Neural cell (in vitro differentiated cells): ENCODE results near the gene CYP4X1.

Source experiments
- MXI1 ChIP-seq: fragments of 450-650 bp; conservative IDR thresholded peaks from 2 replicates; pipeline ENCODE4 v1.6.1; 2014; ENCODE audit warnings: antibody characterized with exemption, mild to moderate bottlenecking; ENCODE audit not compliant: poor library complexity, severe bottlenecking
- POLR2AphosphoS5 ChIP-seq: IDR thresholded peaks from 2 replicates; pipeline ENCODE4 v1.6.1; 2012
- TF ChIP-seq, protein P1 (sequence below): fragments of 450-650 bp; IDR thresholded peaks from 2 replicates; pipeline ENCODE4 v1.5.1; 2014; ENCODE audit warnings: antibody characterized with exemption, mild to moderate bottlenecking, moderate library complexity; ENCODE audit not compliant: poor library complexity, severe bottlenecking
- TF ChIP-seq, protein P2 (sequence below): IDR thresholded peaks from 2 replicates; pipeline ENCODE4 v1.6.1; 2012; ENCODE audit warnings: borderline replicate concordance

DNA sequence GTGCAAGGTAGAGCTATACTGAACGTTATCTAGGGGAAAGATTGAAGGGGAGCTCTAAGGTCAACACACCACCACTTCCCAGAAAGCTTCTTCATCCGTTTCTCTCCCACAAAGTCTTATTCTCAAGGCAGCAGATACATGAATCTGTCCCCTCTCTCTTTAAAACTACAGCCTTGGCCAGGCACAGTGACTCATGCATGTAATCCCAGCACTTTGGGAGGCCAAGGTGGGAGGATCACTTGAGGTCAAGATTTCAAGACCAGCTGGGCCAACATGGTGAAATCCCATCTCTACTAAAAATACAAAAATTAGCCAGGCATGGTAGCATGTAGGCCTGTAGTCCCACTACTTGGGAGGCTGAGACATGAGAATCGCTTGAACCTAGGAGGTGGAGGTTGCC is 8.1 kb downstream of the CYP4X1 start:
- TF ChIP-seq, protein P1, sequence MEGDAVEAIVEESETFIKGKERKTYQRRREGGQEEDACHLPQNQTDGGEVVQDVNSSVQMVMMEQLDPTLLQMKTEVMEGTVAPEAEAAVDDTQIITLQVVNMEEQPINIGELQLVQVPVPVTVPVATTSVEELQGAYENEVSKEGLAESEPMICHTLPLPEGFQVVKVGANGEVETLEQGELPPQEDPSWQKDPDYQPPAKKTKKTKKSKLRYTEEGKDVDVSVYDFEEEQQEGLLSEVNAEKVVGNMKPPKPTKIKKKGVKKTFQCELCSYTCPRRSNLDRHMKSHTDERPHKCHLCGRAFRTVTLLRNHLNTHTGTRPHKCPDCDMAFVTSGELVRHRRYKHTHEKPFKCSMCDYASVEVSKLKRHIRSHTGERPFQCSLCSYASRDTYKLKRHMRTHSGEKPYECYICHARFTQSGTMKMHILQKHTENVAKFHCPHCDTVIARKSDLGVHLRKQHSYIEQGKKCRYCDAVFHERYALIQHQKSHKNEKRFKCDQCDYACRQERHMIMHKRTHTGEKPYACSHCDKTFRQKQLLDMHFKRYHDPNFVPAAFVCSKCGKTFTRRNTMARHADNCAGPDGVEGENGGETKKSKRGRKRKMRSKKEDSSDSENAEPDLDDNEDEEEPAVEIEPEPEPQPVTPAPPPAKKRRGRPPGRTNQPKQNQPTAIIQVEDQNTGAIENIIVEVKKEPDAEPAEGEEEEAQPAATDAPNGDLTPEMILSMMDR, result no peak
- TF ChIP-seq, protein P2, sequence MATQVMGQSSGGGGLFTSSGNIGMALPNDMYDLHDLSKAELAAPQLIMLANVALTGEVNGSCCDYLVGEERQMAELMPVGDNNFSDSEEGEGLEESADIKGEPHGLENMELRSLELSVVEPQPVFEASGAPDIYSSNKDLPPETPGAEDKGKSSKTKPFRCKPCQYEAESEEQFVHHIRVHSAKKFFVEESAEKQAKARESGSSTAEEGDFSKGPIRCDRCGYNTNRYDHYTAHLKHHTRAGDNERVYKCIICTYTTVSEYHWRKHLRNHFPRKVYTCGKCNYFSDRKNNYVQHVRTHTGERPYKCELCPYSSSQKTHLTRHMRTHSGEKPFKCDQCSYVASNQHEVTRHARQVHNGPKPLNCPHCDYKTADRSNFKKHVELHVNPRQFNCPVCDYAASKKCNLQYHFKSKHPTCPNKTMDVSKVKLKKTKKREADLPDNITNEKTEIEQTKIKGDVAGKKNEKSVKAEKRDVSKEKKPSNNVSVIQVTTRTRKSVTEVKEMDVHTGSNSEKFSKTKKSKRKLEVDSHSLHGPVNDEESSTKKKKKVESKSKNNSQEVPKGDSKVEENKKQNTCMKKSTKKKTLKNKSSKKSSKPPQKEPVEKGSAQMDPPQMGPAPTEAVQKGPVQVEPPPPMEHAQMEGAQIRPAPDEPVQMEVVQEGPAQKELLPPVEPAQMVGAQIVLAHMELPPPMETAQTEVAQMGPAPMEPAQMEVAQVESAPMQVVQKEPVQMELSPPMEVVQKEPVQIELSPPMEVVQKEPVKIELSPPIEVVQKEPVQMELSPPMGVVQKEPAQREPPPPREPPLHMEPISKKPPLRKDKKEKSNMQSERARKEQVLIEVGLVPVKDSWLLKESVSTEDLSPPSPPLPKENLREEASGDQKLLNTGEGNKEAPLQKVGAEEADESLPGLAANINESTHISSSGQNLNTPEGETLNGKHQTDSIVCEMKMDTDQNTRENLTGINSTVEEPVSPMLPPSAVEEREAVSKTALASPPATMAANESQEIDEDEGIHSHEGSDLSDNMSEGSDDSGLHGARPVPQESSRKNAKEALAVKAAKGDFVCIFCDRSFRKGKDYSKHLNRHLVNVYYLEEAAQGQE, result no peak
- no peak for TF ChIP-seq POLR2AphosphoS5
- TF ChIP-seq MXI1, result no peak
